ENCODE results near the gene HMG20A.

DNA sequence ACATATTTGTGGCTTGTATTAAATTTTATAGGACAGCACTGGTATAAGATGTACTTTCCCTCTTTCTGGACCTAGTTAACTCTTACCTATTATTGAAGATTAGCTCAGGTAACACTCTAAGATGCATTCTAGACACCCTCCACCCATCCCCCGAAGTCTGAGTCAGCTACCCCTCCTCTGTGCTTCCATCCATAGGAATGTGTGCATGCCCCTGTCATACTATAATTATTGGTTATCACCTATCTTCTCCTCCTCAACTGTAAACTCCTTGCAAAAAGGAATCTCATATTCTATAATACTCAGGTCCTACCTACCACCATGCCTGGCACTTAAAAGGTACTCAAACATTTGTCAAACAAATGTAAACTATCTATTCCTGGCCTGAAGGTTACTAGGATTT is 3.7 kb upstream of the HMG20A start:
- TF ChIP-seq, protein P1, sequence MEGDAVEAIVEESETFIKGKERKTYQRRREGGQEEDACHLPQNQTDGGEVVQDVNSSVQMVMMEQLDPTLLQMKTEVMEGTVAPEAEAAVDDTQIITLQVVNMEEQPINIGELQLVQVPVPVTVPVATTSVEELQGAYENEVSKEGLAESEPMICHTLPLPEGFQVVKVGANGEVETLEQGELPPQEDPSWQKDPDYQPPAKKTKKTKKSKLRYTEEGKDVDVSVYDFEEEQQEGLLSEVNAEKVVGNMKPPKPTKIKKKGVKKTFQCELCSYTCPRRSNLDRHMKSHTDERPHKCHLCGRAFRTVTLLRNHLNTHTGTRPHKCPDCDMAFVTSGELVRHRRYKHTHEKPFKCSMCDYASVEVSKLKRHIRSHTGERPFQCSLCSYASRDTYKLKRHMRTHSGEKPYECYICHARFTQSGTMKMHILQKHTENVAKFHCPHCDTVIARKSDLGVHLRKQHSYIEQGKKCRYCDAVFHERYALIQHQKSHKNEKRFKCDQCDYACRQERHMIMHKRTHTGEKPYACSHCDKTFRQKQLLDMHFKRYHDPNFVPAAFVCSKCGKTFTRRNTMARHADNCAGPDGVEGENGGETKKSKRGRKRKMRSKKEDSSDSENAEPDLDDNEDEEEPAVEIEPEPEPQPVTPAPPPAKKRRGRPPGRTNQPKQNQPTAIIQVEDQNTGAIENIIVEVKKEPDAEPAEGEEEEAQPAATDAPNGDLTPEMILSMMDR (conservative IDR thresholded peaks at IDR 0.05; ENCODE audit: low read length): no peak
- TF ChIP-seq EZH2phosphoT487 (IDR thresholded peaks at IDR 0.05; ENCODE audit: borderline replicate concordance): no peak
